ENCODE measurements around the gene FHOD3.

Gene FHOD3

DNA sequence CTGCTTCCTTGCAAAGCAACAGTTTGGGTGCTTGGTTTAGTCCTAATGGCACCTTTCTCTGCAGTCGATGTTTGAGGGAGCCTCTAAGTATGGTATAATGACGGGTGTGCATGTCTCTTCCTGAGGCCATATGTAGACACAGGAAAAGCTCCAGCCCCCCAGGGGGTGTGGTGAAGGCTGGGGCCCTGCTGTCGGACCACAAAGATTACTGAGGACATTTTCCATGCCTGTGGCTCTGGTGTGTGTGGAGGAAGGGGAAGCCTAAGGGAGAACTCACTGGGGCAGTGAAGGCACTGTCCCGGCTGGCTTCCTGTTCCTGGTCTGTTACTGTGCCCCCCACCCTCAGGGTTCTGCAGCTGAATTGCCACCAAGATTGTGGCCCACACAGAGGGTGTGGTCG lies 187.1 kb downstream of the FHOD3 start:
- TF ChIP-seq, protein P1, sequence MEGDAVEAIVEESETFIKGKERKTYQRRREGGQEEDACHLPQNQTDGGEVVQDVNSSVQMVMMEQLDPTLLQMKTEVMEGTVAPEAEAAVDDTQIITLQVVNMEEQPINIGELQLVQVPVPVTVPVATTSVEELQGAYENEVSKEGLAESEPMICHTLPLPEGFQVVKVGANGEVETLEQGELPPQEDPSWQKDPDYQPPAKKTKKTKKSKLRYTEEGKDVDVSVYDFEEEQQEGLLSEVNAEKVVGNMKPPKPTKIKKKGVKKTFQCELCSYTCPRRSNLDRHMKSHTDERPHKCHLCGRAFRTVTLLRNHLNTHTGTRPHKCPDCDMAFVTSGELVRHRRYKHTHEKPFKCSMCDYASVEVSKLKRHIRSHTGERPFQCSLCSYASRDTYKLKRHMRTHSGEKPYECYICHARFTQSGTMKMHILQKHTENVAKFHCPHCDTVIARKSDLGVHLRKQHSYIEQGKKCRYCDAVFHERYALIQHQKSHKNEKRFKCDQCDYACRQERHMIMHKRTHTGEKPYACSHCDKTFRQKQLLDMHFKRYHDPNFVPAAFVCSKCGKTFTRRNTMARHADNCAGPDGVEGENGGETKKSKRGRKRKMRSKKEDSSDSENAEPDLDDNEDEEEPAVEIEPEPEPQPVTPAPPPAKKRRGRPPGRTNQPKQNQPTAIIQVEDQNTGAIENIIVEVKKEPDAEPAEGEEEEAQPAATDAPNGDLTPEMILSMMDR (IDR thresholded peaks at IDR 0.05; ENCODE audit: low read depth, low read length), result no peak
- TF ChIP-seq MYC (IDR thresholded peaks at IDR 0.05; ENCODE audit: low read depth, low read length) (no peak), POLR2A (IDR thresholded peaks at IDR 0.05; ENCODE audit: extremely low read depth, insufficient read length) (no peak), MAX (IDR thresholded peaks at IDR 0.05; ENCODE audit: low read depth, low read length) (no peak)
- H3K4me3 ChIP-seq (ENCODE audit: low read depth, low read length), result no peak overlapping the region
- peak; percentile 20 for DNase-seq (ENCODE audit: low read depth)

GRCh38 chr18:36485772-36486171 lies 188.3 kb downstream of the FHOD3 start:
- no peak overlapping the region for H3K4me3 ChIP-seq (ENCODE audit: low read depth, low read length)
- TF ChIP-seq, protein P1 (IDR thresholded peaks at IDR 0.05; ENCODE audit: low read depth, low read length), result no peak
- no peak for TF ChIP-seq POLR2A (IDR thresholded peaks at IDR 0.05; ENCODE audit: extremely low read depth, insufficient read length)
- TF ChIP-seq MAX (IDR thresholded peaks at IDR 0.05; ENCODE audit: low read depth, low read length), result no peak
- TF ChIP-seq MYC (IDR thresholded peaks at IDR 0.05; ENCODE audit: low read depth, low read length), result no peak
- DNase-seq (ENCODE audit: low read depth), result no peak

DNA sequence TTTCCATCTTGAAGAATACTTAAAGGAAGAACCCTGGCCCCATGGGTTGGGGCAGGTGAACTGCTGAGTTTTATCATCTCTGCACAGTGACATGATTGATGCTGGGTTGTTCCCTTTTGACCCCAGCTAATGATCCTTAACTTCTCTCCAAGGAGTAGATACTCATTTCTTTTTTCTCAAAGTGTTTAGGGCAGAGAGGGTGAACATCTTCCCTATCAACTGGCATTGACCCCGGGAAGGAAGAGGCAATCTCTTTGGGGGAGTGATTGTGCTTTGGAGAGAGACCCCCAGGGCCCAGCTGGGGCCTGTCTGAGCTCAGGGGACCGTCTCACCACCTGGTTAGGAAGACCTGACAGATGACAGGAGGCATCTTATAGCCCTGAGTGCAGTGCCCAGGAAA lies 190.6 kb downstream of the FHOD3 start:
- H3K4me3 ChIP-seq (ENCODE audit: low read depth, low read length), result no peak overlapping the region
- no peak for TF ChIP-seq MAX (IDR thresholded peaks at IDR 0.05; ENCODE audit: low read depth, low read length)
- TF ChIP-seq, protein P1 (IDR thresholded peaks at IDR 0.05; ENCODE audit: low read depth, low read length), result no peak
- DNase-seq (ENCODE audit: low read depth), result no peak

GRCh38 chr18:36490897-36491296 lies 193.4 kb downstream of the FHOD3 start:
- TF ChIP-seq MAX (IDR thresholded peaks at IDR 0.05; ENCODE audit: low read depth, low read length), result no peak
- TF ChIP-seq, protein P1 (IDR thresholded peaks at IDR 0.05; ENCODE audit: low read depth, low read length), result no peak
- no peak for TF ChIP-seq MYC (IDR thresholded peaks at IDR 0.05; ENCODE audit: low read depth, low read length)
- TF ChIP-seq POLR2A (IDR thresholded peaks at IDR 0.05; ENCODE audit: extremely low read depth, insufficient read length), result no peak
- H3K4me3 ChIP-seq (ENCODE audit: low read depth, low read length), result no peak overlapping the region
- no peak for DNase-seq (ENCODE audit: low read depth)

GRCh38 chr18:36492604-36493329 lies 195.3 kb downstream of the FHOD3 start:
- TF ChIP-seq, protein P1 (IDR thresholded peaks at IDR 0.05; ENCODE audit: low read depth, low read length), result no peak
- TF ChIP-seq MAX (IDR thresholded peaks at IDR 0.05; ENCODE audit: low read depth, low read length), result no peak
- no peak for TF ChIP-seq MYC (IDR thresholded peaks at IDR 0.05; ENCODE audit: low read depth, low read length)
- no peak for TF ChIP-seq POLR2A (IDR thresholded peaks at IDR 0.05; ENCODE audit: extremely low read depth, insufficient read length)
- DNase-seq (ENCODE audit: low read depth), result no peak
- no peak overlapping the region for H3K4me3 ChIP-seq (ENCODE audit: low read depth, low read length)
